Dedifferentiated amniotic fluid mesenchymal stem cell (primary cell): ENCODE data around the gene IFT57.

Experiments used
- DNase-seq: peaks from one replicate; pipeline ENCODE4 v3.0.0-alpha.2; 2016; ENCODE audit errors: extremely low spot score

Gene IFT57

DNA sequence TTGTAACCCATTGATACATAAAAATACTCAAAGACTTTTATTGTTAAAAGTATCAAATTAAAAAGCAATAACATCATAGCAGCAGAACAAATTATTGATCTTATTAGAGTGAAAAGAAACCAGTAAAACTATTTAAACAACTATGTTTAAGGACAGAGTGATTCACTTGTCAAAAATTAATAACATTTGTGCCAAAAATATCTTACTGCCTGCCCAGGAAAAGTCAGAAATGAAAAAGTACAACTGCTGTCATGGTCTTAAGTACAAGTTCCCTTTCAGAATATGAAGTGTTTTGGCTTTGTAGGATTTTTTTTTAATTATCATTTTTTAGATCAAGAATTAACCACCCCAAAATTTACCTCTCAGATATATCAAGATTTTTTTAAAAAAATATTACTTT is 3.4 kb downstream of the IFT57 start:
- peak; percentile 49 for DNase-seq

DNA sequence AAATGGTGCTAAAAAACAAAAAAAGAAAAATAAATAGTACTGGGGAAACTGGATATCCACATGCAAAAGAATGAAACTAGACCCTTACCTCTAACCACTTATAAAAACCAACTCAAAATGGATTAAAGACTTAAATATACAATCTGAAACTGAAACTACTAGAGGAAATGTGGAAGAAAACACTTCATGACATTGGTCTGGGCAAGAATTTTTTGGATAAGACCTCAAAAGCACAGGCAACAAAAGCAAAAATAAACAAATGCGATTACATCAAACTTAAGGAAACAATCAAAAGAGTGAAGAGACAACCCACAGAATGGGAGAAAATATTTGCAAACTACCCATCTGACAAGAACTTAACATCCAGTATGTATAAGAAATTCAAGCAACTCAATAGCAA is 6.4 kb downstream of the IFT57 start:
- DNase-seq: no peak

DNA sequence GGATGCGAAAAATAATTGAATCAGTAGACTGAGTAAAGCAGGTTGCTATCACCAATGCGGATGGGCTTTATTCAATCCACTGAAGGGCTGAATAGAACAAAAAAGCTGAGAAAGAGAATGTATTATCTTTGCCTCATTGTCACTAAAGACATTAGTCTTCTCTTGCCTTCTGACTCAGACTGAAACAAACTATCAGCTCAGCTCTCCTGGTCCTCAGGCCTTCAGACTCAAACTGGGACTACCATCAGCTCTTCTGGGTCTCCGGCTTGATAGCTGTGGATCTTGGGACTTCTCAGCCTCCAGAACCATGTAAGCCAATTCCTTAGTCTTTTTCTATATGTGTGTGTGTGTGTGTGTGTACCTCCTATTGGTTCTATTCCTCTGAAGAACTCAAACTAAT is 12.6 kb downstream of the IFT57 start:
- no peak for DNase-seq

DNA sequence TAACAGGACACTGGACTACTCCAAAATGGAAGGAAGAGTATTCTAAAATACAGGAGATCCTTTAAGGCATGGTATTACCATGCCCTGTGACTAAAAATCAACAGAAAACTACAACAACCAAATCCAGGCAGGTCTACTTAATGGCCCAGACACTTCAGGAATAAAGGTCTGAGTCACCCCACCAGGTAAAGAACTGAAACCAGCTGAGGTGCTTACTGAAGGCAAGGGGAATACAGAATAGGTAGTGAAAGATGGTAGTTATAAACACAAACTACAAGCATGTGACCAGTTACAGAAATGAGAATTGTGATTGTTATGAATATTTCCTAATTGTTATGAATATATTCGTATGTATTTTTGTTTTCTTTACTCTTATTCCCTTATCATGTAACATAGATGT is 13.4 kb downstream of the IFT57 start:
- no peak for DNase-seq

DNA sequence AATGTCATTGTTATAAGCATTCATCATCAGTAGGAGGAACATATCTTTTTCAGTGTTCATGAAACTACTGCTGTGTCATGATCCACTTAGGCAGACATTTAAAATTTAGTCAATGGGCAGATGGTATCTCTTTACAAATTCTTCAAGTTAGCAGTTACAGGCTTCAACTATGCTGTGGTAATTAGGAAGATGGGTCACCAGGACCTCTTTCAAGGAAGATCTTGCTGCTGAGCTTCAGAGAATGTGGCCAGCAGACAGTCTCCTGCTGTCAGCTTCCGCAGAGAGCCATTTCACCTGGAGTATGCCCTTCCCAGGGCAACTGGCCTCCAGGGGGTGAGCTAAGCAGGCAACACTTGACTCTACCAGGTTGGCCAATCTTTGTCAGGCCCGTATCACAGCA is 19.4 kb downstream of the IFT57 start:
- no peak for DNase-seq

DNA sequence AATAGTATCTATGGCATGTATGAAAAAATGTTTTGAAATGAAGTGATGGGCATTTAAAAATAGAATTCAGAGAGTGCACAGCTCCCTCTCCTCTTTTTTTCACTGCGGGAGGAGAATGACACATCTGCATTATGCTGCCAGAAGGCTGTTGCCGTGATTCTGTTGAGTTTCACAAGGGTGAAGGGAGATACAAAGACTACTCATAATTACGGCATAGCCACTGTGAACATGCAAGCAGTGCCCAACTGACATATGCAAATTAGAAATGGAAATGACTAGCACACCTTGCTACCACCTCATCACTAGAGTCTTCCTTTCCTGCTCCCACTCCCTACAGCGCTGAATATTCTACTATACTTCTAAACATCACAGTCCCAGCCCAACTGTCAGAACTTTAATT is 20.1 kb downstream of the IFT57 start:
- no peak for DNase-seq

DNA sequence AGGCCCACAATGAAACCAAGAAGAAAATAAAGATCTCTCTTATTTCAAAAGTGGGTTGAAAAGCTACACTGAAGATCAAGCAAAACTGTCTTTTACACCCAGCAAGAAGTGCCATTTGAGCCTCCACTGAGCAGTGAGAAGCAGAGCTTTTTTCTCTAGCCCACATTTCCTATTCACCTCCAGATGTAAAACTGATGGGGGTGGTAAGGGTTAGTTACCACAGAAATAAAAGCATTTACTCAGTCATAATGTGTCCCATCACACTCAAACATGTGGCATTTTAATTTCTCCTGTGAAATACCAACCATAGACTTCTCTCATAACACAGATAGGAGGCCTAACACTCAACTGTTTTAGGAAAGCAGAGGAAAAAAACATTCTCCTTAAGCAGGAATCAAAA is 21.0 kb downstream of the IFT57 start:
- no peak for DNase-seq

DNA sequence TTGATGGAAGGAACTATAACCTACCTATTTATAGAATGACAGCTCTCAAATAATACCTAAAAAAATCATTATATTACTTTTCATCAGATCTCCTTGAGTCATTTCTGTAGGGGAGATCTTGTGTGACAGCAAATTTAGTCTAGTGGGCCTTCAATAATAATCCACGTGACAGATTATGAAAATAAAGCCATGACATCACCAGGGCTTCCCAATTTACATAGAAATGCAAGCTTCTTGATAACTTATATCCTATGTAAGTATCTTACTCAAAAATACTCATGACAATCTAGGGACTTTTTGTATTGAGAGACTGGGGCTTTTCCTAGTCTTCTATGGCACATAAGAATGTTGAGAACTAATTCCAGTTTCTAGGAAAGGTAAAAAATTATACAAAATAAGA is 21.6 kb downstream of the IFT57 start:
- DNase-seq: no peak

DNA sequence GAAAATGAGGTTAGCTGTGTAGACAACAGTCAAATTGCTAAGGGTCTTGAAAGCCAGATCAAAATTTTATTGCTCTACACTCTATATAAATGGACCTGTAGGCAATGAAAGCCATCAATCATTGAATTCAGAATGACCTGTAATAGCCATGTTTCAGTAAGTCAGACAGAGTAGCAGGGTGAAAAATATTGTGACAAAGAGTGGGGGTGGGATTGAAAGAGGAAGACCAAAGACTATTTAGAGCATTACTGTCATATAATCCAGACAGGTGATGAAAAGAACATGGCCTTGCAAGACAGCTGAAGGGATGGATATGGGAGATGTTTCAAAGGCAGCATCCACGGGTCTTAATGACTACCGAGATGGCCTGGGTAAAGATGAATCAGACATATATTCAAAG is 22.2 kb downstream of the IFT57 start:
- no peak for DNase-seq

DNA sequence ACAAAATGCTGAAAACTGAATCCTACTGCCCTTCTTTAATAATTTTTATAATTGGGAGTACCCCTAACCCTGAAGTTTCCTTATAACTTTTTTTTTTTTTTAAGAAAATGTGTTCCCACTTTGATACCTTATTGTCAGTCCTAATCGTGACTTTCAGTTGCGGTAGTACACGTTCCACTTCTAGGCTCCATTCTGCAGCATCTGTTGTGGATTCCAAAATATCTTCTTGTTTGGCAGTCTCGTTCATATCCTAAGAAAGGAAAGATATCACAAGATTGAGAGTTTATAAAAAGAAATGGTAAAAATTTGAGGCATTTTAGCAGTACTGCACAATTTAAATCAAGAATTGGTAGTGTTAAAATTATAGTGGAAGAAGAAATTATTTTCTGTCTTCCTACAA is 30.8 kb downstream of the IFT57 start:
- no peak for DNase-seq

DNA sequence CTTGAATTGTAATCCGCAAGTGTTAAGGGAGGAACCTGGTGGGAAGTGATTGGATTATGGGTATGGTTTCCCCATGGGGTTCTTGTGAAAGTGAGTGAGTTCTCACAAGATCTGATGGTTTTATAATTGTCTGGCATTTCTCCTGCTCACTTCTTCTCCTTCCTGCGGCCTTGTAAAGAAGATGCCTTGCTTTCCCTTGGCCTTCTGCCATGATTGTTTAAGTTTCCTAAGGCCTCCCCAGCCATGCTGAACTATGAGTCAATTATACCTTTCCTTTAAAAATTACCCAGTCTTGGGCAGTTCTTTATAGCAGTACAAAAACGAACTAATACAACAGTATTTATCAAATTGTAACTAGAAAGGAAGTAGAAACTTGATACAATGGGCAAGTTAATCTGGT is 31.9 kb downstream of the IFT57 start:
- no peak for DNase-seq

DNA sequence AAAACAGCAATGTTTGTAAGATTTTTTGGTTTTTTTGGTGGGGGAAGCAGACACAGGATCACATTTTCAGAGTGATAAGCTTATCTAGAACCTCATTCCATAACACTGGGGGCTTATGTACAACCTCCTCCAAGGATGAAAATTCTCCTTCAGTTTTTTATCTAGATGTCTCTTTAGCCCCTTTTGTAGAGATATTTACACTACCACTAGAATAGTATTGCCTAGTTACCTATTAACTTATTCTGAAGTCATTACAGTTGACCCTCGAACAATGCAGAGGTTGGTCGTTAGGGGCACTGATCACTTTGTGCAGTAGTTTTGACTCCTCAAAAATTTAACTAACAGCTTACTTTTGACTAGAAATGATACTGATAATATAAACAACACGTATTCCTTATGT is 32.8 kb downstream of the IFT57 start:
- DNase-seq: no peak

DNA sequence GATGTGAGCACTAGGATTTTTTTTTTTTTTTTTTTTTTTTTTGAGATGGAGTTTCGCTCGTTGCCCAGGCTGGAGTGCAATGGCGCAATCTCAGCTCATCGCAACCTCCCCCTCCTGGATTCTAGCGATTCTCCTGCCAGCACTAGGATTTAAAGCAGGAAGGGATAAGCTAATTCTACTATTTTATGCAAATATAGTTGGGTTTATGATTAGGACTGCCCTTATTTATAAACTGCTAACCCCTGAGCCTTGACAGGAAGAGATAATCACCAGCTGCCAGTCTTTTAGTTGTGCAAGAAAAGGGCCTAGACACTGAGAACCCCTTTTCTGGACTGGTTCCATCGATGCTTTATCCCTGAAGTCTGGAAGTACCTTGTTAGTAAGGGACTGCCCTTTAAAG is 36.7 kb downstream of the IFT57 start:
- no peak for DNase-seq

DNA sequence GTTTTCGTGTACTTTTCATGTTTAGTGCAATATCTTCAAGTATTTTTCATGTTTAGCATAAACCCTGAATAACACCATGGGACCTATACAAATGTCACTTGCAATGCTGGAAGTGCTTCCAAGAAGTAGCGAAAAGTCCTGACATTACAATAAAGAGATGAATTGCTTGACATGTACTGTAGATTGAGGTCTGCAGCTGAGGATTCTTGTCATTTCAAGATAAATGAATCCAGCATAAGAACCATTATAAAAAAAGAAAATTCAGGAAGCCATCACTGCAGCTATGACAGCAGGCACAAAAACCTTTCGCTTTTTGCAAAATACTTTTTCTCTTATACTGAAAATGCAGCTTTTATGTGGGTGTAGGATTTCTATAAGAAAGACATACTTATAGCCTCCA is 37.4 kb downstream of the IFT57 start:
- no peak for DNase-seq

DNA sequence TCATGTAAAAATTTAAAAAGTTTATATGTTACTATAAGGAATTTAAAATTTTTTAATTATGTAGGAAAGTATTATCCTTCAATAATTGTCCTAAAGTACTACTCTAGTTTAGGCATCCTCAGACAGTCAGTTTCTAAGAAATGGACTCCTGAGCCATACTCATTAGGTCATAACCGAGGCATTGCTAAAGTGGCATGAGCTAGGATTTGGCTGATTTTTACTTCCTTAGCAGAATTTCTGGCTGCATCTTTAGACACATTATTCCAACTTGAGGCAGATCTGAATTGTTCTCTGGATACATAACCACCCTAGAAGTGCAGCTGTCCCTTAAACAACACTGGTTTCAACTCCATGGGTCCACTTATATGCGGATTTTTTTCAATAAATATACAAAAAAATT is 38.3 kb downstream of the IFT57 start:
- no peak for DNase-seq

DNA sequence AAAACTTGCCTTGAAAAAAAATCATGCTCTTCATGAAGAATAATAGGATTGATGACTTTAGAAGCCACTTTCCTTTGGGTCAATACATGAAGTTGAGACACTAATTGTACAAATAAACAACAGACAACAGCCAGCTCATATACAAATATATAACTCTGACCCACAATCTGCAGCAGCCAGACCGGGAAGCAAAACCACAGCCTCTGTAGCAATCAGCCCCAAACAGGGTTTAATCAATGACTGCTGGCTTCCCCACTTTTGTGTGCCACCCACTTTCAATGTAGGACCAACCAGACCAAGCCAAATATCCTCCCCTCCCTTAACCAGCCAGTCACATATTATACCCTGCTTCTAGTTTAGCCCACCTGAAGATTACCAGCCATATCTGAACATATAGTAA is 39.0 kb downstream of the IFT57 start:
- DNase-seq: no peak

DNA sequence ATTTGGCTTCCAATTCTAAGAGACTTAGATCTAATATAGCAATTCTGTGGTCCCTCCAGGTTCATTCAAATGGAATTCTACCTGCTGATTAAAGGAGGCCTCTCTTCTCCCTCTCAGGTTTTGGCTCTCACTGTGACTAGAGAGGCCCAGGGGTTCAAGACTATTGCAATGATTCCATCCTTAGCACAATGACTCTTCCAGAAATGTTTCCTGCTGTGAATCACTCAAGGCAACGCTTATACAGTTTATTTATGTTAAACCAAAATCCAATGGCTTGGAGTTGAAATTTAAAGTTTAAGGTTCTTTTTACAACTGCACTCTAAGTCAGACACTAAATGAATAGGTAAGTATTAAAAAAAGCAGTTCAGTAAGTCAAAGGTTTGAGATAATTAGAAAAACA is 39.9 kb downstream of the IFT57 start:
- no peak for DNase-seq

DNA sequence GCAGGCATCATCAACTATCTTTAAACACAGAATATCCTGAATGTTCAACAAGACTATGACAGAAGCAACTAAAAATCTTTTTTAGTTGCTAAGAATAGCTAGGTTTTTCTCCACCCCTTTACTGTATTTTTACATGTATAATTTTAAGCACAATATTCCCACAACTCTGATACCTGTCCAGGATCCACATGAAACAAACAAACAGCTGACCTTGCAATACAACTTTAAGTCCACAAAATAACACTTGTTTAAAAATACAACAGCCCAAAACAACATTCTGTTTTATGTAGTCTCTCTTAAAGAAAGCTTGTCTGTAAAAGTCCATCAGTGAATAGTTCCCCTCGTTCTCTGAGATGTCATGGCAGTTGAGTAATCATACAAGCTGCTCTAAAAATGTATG is 41.1 kb downstream of the IFT57 start:
- no peak for DNase-seq

DNA sequence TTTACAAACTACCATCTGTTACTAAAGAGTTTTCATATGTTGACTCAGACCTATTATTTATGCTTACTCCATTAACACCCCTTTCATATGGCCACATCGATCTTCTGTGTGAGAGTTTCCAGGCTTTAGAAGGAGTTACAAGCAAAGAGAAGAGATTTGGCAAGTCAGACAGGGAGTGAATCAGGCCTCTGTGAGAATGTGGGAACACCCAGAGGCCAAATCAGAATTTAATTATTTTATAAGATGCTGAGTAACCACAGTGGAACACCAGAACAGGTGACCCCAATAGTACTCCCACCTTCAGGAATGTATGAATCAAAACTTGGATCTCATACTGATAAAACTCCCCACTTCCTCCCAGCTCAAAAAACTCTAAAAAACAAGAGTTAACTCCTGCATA is 42.0 kb downstream of the IFT57 start:
- DNase-seq: peak; percentile 20

DNA sequence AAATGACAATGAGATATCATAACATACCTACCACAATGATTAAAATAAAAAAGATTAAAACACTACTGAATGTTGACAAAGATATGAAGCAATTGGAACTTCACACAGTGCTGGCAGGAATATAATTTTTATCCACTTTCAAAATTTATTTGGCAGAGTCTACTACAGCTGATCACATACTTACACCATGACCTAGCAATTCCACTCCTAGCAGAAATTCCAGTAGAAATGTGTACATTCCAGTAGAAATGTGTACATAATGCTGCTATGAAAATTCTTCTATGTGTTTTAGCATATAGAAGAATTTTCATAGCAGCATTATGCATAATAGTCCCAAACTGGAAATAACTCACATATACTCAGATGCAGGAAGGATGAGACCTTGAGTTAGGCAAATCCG is 43.5 kb downstream of the IFT57 start:
- DNase-seq: peak; percentile 46

DNA sequence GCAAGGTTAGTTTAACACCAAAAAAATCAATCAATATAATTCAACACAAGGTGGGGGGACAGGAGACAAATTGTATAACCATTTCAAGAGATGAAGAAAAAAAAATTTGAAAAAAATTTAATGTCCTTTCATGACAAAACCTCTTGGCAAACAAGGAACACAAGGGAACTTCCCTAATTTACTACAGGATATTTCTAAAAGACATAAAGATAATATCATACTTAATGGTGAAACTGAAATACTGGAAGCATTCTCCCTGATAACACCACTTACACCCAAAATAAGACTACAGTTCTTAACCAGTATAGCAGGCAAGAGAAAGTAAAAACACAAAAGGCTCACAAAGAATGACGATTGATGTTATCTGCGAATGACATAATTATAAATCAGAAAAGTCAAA is 44.7 kb downstream of the IFT57 start:
- DNase-seq: no peak

DNA sequence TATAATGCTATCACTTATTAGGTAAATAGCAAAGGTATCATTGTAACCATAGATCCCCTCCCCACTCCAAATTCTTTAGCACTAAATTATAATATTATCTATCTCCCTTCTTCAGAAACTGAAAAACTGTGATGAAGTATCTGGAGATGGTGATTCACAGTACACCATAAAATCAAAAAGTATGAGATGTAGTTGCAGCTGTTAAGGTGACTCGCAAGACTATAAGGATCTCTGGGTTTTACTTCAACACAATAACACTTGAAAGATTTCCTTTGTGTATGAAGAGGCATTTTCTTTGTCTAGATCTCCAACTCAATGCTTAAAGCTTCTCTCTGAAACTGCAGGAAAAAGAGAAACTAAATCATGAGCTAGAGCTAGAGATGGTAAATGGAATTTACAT is 46.9 kb downstream of the IFT57 start:
- DNase-seq: no peak

DNA sequence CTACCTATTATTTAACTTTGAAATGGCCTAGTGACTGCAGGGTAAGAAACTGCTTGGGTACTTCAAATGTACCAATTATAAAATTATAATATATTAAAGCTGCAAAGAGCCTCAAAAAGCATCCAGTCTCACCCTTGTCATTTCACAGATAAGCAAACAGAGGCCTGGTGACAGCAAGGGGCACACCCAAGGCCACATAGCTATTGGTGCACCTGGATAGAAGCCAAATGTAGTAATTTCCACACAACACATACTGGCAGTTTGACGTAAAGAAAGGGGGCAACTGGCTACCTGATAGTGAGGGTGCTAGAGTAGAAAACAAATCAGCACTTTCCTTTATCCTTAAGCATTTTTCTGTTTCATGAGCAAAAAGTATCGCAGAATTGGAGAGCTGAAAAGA is 51.1 kb downstream of the IFT57 start:
- DNase-seq: no peak

DNA sequence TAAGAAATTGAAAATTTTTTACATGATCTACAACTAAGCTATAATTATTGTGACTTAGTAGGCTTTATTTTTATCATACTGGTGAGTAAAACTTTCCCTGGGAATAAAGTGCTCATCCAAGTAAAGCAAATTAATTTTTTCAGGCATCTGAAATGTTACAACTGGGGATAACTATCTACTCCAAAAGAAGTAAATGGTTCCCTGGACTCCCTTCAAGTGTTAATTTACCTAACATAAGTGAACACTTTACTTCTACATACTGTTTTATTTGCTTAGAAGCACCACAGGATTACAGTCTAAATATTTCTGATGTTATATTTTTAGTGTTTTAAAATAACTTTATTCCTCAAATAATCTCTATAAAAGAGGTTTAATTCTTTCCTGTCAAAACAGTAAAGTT is 57.8 kb downstream of the IFT57 start:
- DNase-seq: no peak

DNA sequence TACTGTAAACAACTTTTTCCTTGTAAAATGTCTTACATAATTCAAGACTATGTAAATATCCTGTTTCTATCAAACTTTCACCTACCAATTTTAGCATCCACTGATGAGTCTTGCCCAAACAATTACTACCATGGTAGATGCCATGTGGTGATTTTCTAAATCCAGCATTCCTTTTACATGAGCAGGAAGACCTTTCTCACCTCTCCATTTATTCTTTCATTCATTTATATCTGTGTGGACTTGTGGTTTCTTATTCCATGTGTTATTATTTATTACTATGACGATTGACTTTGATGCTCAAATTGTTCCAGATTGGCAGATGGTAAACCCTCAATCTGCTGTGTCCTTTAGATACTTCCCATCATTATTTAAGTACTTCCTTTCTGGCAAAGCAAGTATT is 62.4 kb downstream of the IFT57 start:
- no peak for DNase-seq
